Subcutaneous abdominal adipose tissue (tissue), 5 donors: ENCODE results near the gene LAMA4.

Experiments used
- H3K27ac ChIP-seq: one replicate; pipeline ENCODE4 v1.7.0; 2013; ENCODE audit warnings: low read depth, mild to moderate bottlenecking, inconsistent platforms, low read length, moderate library complexity
- H3K27me3 ChIP-seq, 5 donors: one replicate each; pipeline ENCODE4 v1.7.0; 2013; ENCODE audit warnings: low read length in 5 of 5, inconsistent platforms in 1 of 5; ENCODE audit not compliant: control insufficient read depth in 5 of 5, insufficient read depth in 4 of 5
- H3K36me3 ChIP-seq, 5 donors: one replicate each; pipeline ENCODE4 v1.7.0; 2013; ENCODE audit warnings: low read length in 5 of 5; ENCODE audit not compliant: control insufficient read depth in 5 of 5, insufficient read depth in 5 of 5
- H3K4me1 ChIP-seq, 5 donors: one replicate each; pipeline ENCODE4 v1.7.0; 2013; ENCODE audit warnings: low read length in 5 of 5, mild to moderate bottlenecking in 3 of 5, moderate library complexity in 1 of 5; ENCODE audit not compliant: control insufficient read depth in 5 of 5, insufficient read depth in 5 of 5
- H3K4me3 ChIP-seq, 5 donors: one replicate each; pipeline ENCODE4 v1.7.0; 2013; ENCODE audit warnings: low read length in 5 of 5, low read depth in 1 of 5
- H3K9ac ChIP-seq, 5 donors: one replicate each; pipeline ENCODE4 v1.7.0; 2013; ENCODE audit warnings: low read length in 5 of 5, mild to moderate bottlenecking in 4 of 5, moderate library complexity in 3 of 5
- H3K9me3 ChIP-seq, 5 donors: one replicate each; pipeline ENCODE4 v1.7.0; 2013; ENCODE audit warnings: low read length in 5 of 5; ENCODE audit not compliant: control insufficient read depth in 5 of 5
- donor health status: healthy.
- donor health status: healthy.
- donor health status: healthy.
- donor health status: healthy.
- donor health status: healthy.

The LAMA4 gene

DNA sequence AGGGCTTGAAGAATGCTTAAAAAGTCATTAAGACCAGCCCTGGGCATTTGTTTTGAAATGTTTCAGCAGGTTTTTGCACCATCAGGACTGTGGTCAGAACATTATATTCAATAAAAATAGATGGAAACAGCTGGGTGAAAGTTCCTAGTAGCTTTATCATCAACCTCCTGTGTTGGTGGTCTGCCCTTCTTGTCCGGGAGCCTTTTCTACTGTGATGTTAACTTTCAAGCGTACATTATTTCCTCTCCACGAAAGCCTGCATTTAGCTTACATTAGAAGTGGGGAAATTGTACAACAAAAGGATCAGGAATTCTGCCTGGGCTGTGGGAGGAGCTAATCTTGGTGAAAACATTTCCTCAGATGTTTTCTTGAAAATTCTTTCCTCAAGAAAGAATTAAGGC is 71.1 kb downstream of the LAMA4 start:
- H3K9ac ChIP-seq, result no peak overlapping the region
- peaks cover 46 to 88% (median 77%) of the 10 kb centered on the region in 5 donors for H3K36me3 ChIP-seq
- H3K4me3 ChIP-seq, result no peak overlapping the region
- H3K27me3 ChIP-seq, result no peaks in the 10 kb centered on the region
- H3K27ac ChIP-seq, result peak overlapping the region; percentile 59
- H3K9me3 ChIP-seq, result no peaks in the 10 kb centered on the region
- H3K4me1 ChIP-seq, result peaks cover 0 to 10% (median 6%) of the 10 kb centered on the region in 5 donors

DNA sequence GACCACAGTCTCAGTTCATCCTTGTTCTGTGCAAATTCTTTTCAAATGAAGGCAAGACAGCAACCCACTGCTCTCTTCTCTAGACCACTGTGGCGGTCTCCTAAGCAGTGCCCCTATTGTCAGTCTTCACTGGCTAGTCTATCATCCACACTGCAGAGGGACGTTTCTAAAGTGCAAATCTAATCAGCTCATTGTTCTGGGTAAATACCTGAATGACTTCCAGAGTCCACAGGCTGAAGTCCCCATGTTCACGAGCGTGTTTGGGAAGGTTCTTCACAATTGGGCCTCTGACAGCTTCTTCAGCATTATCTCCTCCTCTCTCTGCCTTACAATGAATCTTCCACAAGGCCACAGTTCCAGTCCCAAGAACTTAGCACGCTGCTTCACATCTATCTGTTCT is 73.2 kb downstream of the LAMA4 start:
- Histone ChIP-seq H3K36me3 (peaks cover 55 to 88% (median 76%) of the 10 kb centered on the region in 5 donors), H3K4me3 (no peak overlapping the region), H3K27ac (peak overlapping the region; percentile 83), H3K27me3 (no peaks in the 10 kb centered on the region), H3K4me1 (peaks cover 0 to 10% (median 3%) of the 10 kb centered on the region in 5 donors), H3K9ac (peak overlapping the region in 1 of 5 donors; percentile 34), H3K9me3 (no peaks in the 10 kb centered on the region)

- Histone ChIP-seq H3K9ac (peak overlapping the region in 1 of 5 donors; percentile 12), H3K36me3 (peaks cover 58 to 88% (median 77%) of the 10 kb centered on the region in 5 donors), H3K27me3 (no peaks in the 10 kb centered on the region), H3K9me3 (no peaks in the 10 kb centered on the region), H3K4me1 (peaks cover 0 to 10% (median 3%) of the 10 kb centered on the region in 5 donors), H3K4me3 (no peak overlapping the region), H3K27ac (peak overlapping the region; percentile 83)
Measured at GRCh38 chr6:112180095-112180820, 74.1 kb downstream of the LAMA4 start.

DNA sequence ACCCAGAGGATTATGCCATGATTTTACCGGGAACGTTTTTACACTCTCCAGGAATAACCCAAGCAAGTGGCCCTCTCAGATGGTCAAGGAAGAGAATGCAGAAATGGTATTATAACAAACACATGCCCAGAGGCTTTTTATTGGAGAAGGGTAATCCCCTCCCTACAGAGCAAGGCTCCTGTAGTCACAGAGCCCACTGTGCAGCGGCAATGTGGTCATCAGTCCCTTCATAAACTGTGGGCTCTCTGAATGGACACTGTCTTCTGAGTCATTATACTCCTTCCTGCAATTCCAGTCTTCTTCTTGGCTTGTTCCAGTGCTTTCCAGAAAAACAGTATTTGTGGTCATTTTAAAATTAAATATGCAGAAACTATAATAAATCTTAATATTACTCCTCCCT is 74.7 kb downstream of the LAMA4 start:
- Histone ChIP-seq H3K9me3 (no peaks in the 10 kb centered on the region), H3K27me3 (no peaks in the 10 kb centered on the region), H3K9ac (peak overlapping the region in 1 of 5 donors; percentile 35), H3K4me1 (peaks cover 0 to 10% (median 3%) of the 10 kb centered on the region in 5 donors), H3K27ac (peak overlapping the region; percentile 83), H3K36me3 (peaks cover 59 to 90% (median 79%) of the 10 kb centered on the region in 5 donors), H3K4me3 (no peak overlapping the region)

- H3K4me3 ChIP-seq, result no peak overlapping the region
- H3K9me3 ChIP-seq, result no peaks in the 10 kb centered on the region
- peaks cover 0 to 10% (median 3%) of the 10 kb centered on the region in 5 donors for H3K4me1 ChIP-seq
- peak overlapping the region in 1 of 5 donors; percentile 33 for H3K9ac ChIP-seq
- H3K36me3 ChIP-seq, result peaks cover 63 to 94% (median 87%) of the 10 kb centered on the region in 5 donors
- no peaks in the 10 kb centered on the region for H3K27me3 ChIP-seq
- H3K27ac ChIP-seq, result peak overlapping the region; percentile 83
Measured at GRCh38 chr6:112178846-112179245, 75.5 kb downstream of the LAMA4 start.

DNA sequence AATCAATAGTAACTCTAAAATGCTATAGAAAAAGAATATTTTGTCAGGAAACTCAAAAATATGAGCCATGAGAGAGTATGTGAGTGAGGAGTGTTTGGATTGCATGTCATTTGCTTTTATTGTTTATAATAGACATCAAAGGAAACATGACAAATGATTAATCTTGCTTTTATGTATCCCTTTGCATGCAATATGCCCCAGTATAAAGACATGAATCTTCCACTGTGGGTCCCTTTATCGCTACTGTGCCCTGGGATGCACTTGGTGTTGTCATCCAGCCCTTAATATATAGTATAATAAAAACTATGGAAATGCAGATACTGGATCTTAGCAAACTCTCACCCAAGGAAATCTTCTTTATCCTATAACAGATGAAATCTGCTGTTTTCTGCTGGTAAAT is 77.3 kb downstream of the LAMA4 start:
- no peak overlapping the region for H3K27ac ChIP-seq
- no peak overlapping the region for H3K4me3 ChIP-seq
- no peaks in the 10 kb centered on the region for H3K9me3 ChIP-seq
- H3K36me3 ChIP-seq, result peaks cover 69 to 97% (median 89%) of the 10 kb centered on the region in 5 donors
- peaks cover 0 to 10% (median 0%) of the 10 kb centered on the region in 5 donors for H3K4me1 ChIP-seq
- no peak overlapping the region for H3K9ac ChIP-seq
- H3K27me3 ChIP-seq, result no peaks in the 10 kb centered on the region

DNA sequence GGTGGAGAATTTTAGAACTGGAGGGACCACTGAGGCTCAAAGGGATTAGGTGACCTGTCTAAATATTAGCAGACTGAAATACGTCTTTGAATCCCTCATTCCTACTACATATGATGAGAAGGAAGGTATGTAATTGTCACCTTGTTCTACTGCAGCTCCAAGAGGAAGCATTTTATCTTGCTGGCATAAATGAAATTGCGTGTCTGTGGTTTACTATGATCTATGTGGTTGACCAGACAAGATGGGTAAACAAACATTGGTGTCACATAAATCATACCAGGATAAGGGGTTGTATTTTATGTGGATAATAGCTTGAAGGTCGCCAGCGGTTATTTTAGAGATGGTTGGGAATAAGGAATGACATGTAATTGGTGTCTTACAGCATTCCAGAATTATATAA is 78.2 kb downstream of the LAMA4 start:
- Histone ChIP-seq H3K9me3 (no peaks in the 10 kb centered on the region), H3K27me3 (no peaks in the 10 kb centered on the region), H3K27ac (peak overlapping the region; percentile 7), H3K36me3 (peaks cover 66 to 99% (median 93%) of the 10 kb centered on the region in 5 donors), H3K4me1 (peaks cover 0 to 10% (median 0%) of the 10 kb centered on the region in 5 donors), H3K9ac (no peak overlapping the region), H3K4me3 (no peak overlapping the region)

- Histone ChIP-seq H3K27ac (peak overlapping the region; percentile 6), H3K27me3 (no peaks in the 10 kb centered on the region), H3K4me1 (no peaks in the 10 kb centered on the region), H3K4me3 (no peak overlapping the region), H3K9ac (peak overlapping the region in 1 of 5 donors; percentile 4), H3K9me3 (no peaks in the 10 kb centered on the region), H3K36me3 (peaks cover 76 to 99% (median 96%) of the 10 kb centered on the region in 5 donors)
Measured at GRCh38 chr6:112173221-112173804, 81.1 kb downstream of the LAMA4 start.

GRCh38 chr6:112172540-112172939 is 81.8 kb downstream of the LAMA4 start:
- H3K9me3 ChIP-seq, result no peaks in the 10 kb centered on the region
- H3K27me3 ChIP-seq, result no peaks in the 10 kb centered on the region
- H3K27ac ChIP-seq, result peak overlapping the region; percentile 6
- H3K4me1 ChIP-seq, result no peaks in the 10 kb centered on the region
- no peak overlapping the region for H3K4me3 ChIP-seq
- peaks cover 71 to 97% (median 95%) of the 10 kb centered on the region in 5 donors for H3K36me3 ChIP-seq
- H3K9ac ChIP-seq, result no peak overlapping the region

DNA sequence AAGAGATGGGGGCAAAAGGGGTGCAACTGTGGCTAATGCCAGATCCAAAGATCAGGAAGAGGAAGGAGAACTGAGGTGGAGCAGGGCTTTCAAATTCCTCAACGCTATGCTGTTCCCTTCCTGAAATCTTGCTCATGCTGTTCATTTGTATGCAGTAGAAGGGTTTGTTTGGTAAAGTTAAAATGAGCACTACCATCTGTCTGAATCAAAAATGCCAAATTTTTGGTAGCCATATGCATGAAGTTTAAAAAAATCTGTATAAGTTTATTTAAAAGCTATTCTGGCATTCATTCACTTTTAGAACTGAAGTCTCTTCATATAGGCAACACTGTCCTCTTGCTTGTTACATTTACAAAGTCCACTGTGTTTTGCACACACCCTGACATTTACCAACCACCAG is 84.8 kb downstream of the LAMA4 start:
- H3K27me3 ChIP-seq, result no peaks in the 10 kb centered on the region
- no peaks in the 10 kb centered on the region for H3K9me3 ChIP-seq
- H3K27ac ChIP-seq, result no peak overlapping the region
- H3K9ac ChIP-seq, result no peak overlapping the region
- no peaks in the 10 kb centered on the region for H3K4me1 ChIP-seq
- H3K36me3 ChIP-seq, result peaks cover 71 to 97% (median 93%) of the 10 kb centered on the region in 5 donors
- H3K4me3 ChIP-seq, result no peak overlapping the region
